Testis (tissue), 3 donors: Measurements from ENCODE around the gene CHKA. TPM values are rescaled to one million over a fixed set of nuclear protein-coding genes. Genes with fewer than 3 reads are reported as not detected.

ENCODE experiments used
- DNase-seq: peaks from one replicate; pipeline ENCODE4 v3.0.0-alpha.2; 2019
- H3K27ac ChIP-seq, 2 donors: fragments of 200-600 bp; sonication (generic); one replicate each; pipeline ENCODE4 v1.5.1; 2019
- H3K27me3 ChIP-seq: fragments of 200-600 bp; sonication (generic); one replicate; pipeline ENCODE4 v1.5.1; 2019
- H3K36me3 ChIP-seq: fragments of 200-600 bp; sonication (generic); one replicate; pipeline ENCODE4 v1.5.1; 2017; ENCODE audit warnings: low read depth; ENCODE audit errors: missing control alignments
- H3K4me1 ChIP-seq: fragments of 200-600 bp; sonication (generic); one replicate; pipeline ENCODE4 v1.5.1; 2019
- H3K4me3 ChIP-seq, 2 donors: fragments of 200-600 bp; sonication (generic); one replicate each; pipeline ENCODE4 v1.5.1; 2017 to 2019
- H3K9me3 ChIP-seq: fragments of 200-600 bp; sonication (generic); one replicate; pipeline ENCODE4 v1.5.1; 2017
- POLR2A ChIP-seq: fragments of 450-650 bp; IDR thresholded peaks from one replicate; pipeline ENCODE4 v1.6.1; 2017; ENCODE audit warnings: antibody characterized with exemption, mild to moderate bottlenecking, moderate library complexity
- WGBS, 2 donors: methylation state at CpG; one replicate each; pipeline ENCODE4 v1.1.5; 2018; 5-methylcytosine and 5-hydroxymethylcytosine counted together
- intact Hi-C: fragments of 100-400 bp; cut with DNase I; formaldehyde crosslinking; loops from one replicate; pipeline ENCODE4 v1.15.1; 2023; ENCODE audit warnings: low total_unique reads
- polyA plus RNA-seq: library from polyadenylated mRNA; stranded (reverse); fragments of 350-450 nt; fragmentation: Illumina TruSeq; extraction: RNeasy Lipid Tissue Mini Kit (QIAGEN cat#74804); gene quantifications from one replicate; pipeline ENCODE4 v1.2.3, GENCODE V29; 2014; ENCODE audit warnings: low read depth, low replicate concordance; ENCODE audit not compliant: insufficient read depth
- total RNA-seq, 2 donors: library from RNA; depleted of rRNA; stranded (reverse); fragments of >200 nt; gene quantifications; one replicate each; pipeline ENCODE4 v1.2.3, GENCODE V29; 2016
- TF ChIP-seq, protein P1 (sequence below), 3 experiments: fragments of 450-650 bp in 2 of 3; fragments of 200-600 bp in 1 of 3; sonication (generic) in 1 of 3; IDR thresholded peaks; one replicate each; pipeline ENCODE4 v1.5.1; 2016 to 2019; ENCODE audit warnings: antibody characterized with exemption in 3 of 3, mild to moderate bottlenecking in 2 of 3, moderate library complexity in 1 of 3

Gene CHKA
- total and polyA plus RNA-seq, 3 donors from 2014 or later = 145 to 200 (median 180) TPM

- intact Hi-C loops = no loop called here
- no peak overlapping the region for H3K4me3 ChIP-seq
- no peak overlapping the region for H3K27ac ChIP-seq
These were observed 20.8 kb upstream of the CHKA start for GRCh38 chr11:68142028-68142412.

DNA sequence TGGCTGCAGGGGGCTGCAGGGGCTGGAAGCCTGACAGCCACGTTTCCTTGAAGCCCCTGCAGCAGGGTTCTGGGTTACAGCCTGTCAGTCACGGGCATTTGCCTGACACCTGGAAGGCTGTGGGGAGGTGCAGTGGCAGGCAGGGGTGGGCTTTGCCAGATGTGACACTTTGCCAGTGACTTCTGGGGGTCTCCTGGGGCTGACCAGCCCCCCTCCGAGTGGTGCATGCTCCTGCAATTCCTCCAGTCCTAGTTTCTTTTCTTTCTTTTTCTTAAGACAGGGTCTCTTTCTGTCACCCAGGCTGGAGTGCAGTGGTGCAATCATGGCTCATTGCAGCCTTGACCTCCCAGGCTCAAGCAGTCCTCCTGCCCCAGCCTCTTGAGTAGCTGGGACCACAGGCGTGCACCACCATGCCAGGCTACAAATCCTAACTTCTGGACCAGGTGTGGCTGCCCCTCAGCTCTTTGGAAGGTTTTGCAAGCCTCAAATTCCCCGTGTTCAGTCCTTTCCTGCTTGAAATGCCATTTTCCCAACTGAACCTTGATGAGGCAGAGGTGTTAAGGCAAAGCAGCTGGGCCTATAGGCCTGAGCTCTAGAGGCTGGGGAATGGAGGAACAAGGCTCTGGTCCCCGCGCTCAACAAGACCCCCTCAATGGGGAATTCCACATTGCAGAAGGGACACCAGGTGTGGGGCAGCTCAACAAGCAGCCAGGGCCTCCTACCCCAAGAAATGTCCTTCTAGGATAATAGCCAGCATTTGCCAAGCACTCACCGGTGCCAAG is 20.2 kb upstream of the CHKA start:
- intact Hi-C loops = no loop called here
- TF ChIP-seq, protein P1, sequence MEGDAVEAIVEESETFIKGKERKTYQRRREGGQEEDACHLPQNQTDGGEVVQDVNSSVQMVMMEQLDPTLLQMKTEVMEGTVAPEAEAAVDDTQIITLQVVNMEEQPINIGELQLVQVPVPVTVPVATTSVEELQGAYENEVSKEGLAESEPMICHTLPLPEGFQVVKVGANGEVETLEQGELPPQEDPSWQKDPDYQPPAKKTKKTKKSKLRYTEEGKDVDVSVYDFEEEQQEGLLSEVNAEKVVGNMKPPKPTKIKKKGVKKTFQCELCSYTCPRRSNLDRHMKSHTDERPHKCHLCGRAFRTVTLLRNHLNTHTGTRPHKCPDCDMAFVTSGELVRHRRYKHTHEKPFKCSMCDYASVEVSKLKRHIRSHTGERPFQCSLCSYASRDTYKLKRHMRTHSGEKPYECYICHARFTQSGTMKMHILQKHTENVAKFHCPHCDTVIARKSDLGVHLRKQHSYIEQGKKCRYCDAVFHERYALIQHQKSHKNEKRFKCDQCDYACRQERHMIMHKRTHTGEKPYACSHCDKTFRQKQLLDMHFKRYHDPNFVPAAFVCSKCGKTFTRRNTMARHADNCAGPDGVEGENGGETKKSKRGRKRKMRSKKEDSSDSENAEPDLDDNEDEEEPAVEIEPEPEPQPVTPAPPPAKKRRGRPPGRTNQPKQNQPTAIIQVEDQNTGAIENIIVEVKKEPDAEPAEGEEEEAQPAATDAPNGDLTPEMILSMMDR (IDR thresholded peaks at IDR 0.05) = no peak
- no peak for TF ChIP-seq POLR2A
- Histone ChIP-seq H3K27me3 (no peaks in the 10 kb centered on the region), H3K4me1 (peaks cover 10% of the 10 kb centered on the region), H3K4me3 (no peak overlapping the region), H3K9me3 (no peaks in the 10 kb centered on the region), H3K36me3 (no peaks in the 10 kb centered on the region), H3K27ac (no peak overlapping the region)
- 82 to 95% methylated on average over 5 to 8 of the region's 8 CpGs for WGBS, 2 donors
- DNase-seq = no peak

More at GRCh38 chr11:68142028-68142412, 20.8 kb upstream of the CHKA start:
- 80 to 94% methylated on average over 10 to 13 of the region's 13 CpGs for WGBS, 2 donors
- Histone ChIP-seq H3K9me3 (no peaks in the 10 kb centered on the region), H3K27me3 (no peaks in the 10 kb centered on the region), H3K36me3 (no peaks in the 10 kb centered on the region), H3K4me1 (peaks cover 16% of the 10 kb centered on the region)
- DNase-seq = no peak
- TF ChIP-seq, protein P1 (IDR thresholded peaks at IDR 0.05) = no peak
- no peak for TF ChIP-seq POLR2A

DNA sequence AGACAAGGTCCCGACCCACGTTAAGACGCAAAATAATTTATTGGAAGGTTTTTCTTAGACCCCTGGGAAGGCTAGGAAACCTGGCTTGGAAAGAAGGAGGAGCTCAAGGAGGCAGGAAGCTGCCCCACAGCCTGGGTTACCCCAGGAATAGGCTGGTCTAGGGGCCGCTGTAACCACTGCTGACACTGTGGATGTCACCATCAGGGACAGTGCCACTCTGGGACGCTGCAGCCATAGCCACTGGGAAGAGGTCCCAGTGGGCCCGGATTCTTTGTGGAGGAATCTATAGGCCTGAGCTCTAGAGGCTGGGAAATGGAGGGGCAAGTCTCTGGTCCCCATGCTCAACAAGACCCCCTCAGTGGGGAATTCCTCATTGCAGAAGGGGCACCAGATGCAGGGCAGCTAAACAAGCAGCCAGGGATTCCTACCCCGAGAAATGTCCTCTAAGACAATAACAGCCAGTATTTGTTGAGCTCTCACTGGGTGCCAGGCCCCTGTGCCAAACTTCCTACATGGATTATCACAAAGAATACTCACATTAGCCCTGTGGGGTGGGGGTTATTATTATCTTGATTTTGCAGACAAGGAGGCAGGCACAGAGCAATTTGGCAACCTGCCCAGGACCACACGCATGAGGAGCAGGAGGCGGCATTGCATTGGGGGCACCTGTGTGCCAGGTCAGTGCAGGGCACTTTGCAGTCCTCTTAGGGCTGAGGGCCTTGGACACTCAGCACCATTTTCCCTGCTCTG is 19.5 kb upstream of the CHKA start:
- no peaks in the 10 kb centered on the region for H3K9me3 ChIP-seq
- H3K4me3 ChIP-seq = no peak overlapping the region
- H3K27me3 ChIP-seq = no peaks in the 10 kb centered on the region
- no peak for TF ChIP-seq POLR2A
- TF ChIP-seq, protein P1 (IDR thresholded peaks at IDR 0.05) = no peak
- WGBS, 2 donors = 84 to 87% methylated on average over 7 to 9 of the region's 9 CpGs
- intact Hi-C loops = no loop called here
- H3K36me3 ChIP-seq = no peaks in the 10 kb centered on the region
- no peak for DNase-seq
- H3K27ac ChIP-seq = no peak overlapping the region
- H3K4me1 ChIP-seq = peaks cover 2% of the 10 kb centered on the region

GRCh38 chr11:68138237-68138636 is 17.0 kb upstream of the CHKA start:
- no peaks in the 10 kb centered on the region for H3K9me3 ChIP-seq
- no peak overlapping the region for H3K4me3 ChIP-seq
- no peaks in the 10 kb centered on the region for H3K36me3 ChIP-seq
- no peak for DNase-seq
- H3K27me3 ChIP-seq = no peaks in the 10 kb centered on the region
- no peak overlapping the region for H3K27ac ChIP-seq
- 39 to 46% methylated on average over 4 of the region's 4 CpGs for WGBS, 2 donors
- no peaks in the 10 kb centered on the region for H3K4me1 ChIP-seq
- TF ChIP-seq, protein P1 (IDR thresholded peaks at IDR 0.05) = no peak
- no peak for TF ChIP-seq POLR2A
- intact Hi-C loops = no loop called here
